Endometrial microvascular endothelial cells (primary cell): ENCODE data around the gene CRACDL. TPM values are rescaled to one million over a fixed set of nuclear protein-coding genes. Genes with fewer than 3 reads are reported as not detected.

Source experiments
- in situ Hi-C: cut with HindIII; loops from 2 replicates; pipeline ENCODE4 v1.10.0; 2017; ENCODE audit warnings: low sequenced_read_pairs, low pct_unique_long_range_greater_than_20kb; ENCODE audit errors: inconsistent ontology term
- total RNA-seq: library from RNA; depleted of rRNA; stranded (reverse); fragments of >200 nt; gene quantifications from one replicate; pipeline ENCODE4 v1.2.3, GENCODE V29; 2015; ENCODE audit errors: inconsistent ontology term

Gene CRACDL
- total RNA-seq, 1 donor from 2014 or later, result 8.2 TPM

GRCh38 chr2:98835831-98836385 lies 100.1 kb downstream of the CRACDL start:
- in situ Hi-C loops, result no loop called here

- in situ Hi-C loops, result no loop called here
Observed at GRCh38 chr2:98833917-98834263, 102.1 kb downstream of the CRACDL start.

- in situ Hi-C loops, result no loop called here
Observed at GRCh38 chr2:98833172-98833916, 102.7 kb downstream of the CRACDL start.

GRCh38 chr2:98832172-98832571 lies 103.9 kb downstream of the CRACDL start:
- in situ Hi-C loops, result no loop called here

GRCh38 chr2:98830571-98831145 lies 105.4 kb downstream of the CRACDL start:
- in situ Hi-C loops, result no loop called here

- in situ Hi-C loops, result no loop called here
Observed at GRCh38 chr2:98829581-98830270, 106.3 kb downstream of the CRACDL start.

GRCh38 chr2:98828793-98829371 lies 107.1 kb downstream of the CRACDL start:
- in situ Hi-C loops, result no loop called here

- in situ Hi-C loops, result no loop called here
Observed at GRCh38 chr2:98828369-98828744, 107.7 kb downstream of the CRACDL start.

- in situ Hi-C loops, result no loop called here
Observed at GRCh38 chr2:98827625-98828368, 108.2 kb downstream of the CRACDL start.

- in situ Hi-C loops, result no loop called here
Observed at GRCh38 chr2:98826856-98827255, 109.2 kb downstream of the CRACDL start.

GRCh38 chr2:98825858-98826257 lies 110.2 kb downstream of the CRACDL start:
- in situ Hi-C loops, result no loop called here

GRCh38 chr2:98825404-98825803 lies 110.6 kb downstream of the CRACDL start:
- in situ Hi-C loops, result no loop called here

GRCh38 chr2:98825020-98825350 lies 111.0 kb downstream of the CRACDL start:
- in situ Hi-C loops, result no loop called here

GRCh38 chr2:98824256-98825019 lies 111.6 kb downstream of the CRACDL start:
- in situ Hi-C loops, result no loop called here

- in situ Hi-C loops, result no loop called here
Observed at GRCh38 chr2:98823196-98824170, 112.5 kb downstream of the CRACDL start.

GRCh38 chr2:98822301-98823164 lies 113.5 kb downstream of the CRACDL start:
- in situ Hi-C loops, result no loop called here
